NT2/D1 (cell line): ENCODE results near the gene CCDC89.

ENCODE experiments used
- DNase-seq: peaks from one replicate; pipeline ENCODE4 v3.0.0-alpha.2; 2011; ENCODE audit warnings: low read depth, low spot score
- H3K27me3 ChIP-seq: 2 replicates; pipeline ENCODE4 v1.6.0; 2011; ENCODE audit warnings: mild to moderate bottlenecking; ENCODE audit not compliant: insufficient read length, insufficient read depth
- H3K36me3 ChIP-seq: 2 replicates; pipeline ENCODE4 v1.6.1; 2011; ENCODE audit warnings: mild to moderate bottlenecking, low read length, mixed read lengths; ENCODE audit not compliant: insufficient read depth, insufficient read length
- H3K4me1 ChIP-seq: 2 replicates; pipeline ENCODE4 v1.5.1; 2011; ENCODE audit not compliant: insufficient read depth, insufficient read length
- H3K4me3 ChIP-seq: 2 replicates; pipeline ENCODE4 v1.5.1; 2011; ENCODE audit warnings: low read depth; ENCODE audit not compliant: insufficient read length
- H3K9ac ChIP-seq: 2 replicates; pipeline ENCODE4 v1.6.0; 2011; ENCODE audit warnings: low read depth; ENCODE audit not compliant: insufficient read length
- H3K9me3 ChIP-seq: 2 replicates; pipeline ENCODE4 v1.5.1; 2011; ENCODE audit warnings: mild to moderate bottlenecking, low read length; ENCODE audit not compliant: insufficient read depth
- SUZ12 ChIP-seq: IDR thresholded peaks from 2 replicates; pipeline ENCODE4 v1.6.1; 2011; ENCODE audit not compliant: insufficient read length, insufficient read depth; ENCODE audit errors: extremely low read depth
- YY1 ChIP-seq: IDR thresholded peaks from 2 replicates; pipeline ENCODE4 v1.6.1; 2011; ENCODE audit not compliant: insufficient read length, insufficient read depth
- ZNF274 ChIP-seq: IDR thresholded peaks from 2 replicates; pipeline ENCODE4 v1.6.1; 2011; ENCODE audit warnings: mild to moderate bottlenecking, low read depth, low read length

CCDC89 gene

GRCh38 chr11:85705800-85706199, 19.8 kb upstream of the CCDC89 start:
- Histone ChIP-seq H3K4me3 (no peak overlapping the region), H3K27me3 (no peaks in the 10 kb centered on the region), H3K9ac (no peak overlapping the region), H3K36me3 (no peaks in the 10 kb centered on the region), H3K4me1 (no peaks in the 10 kb centered on the region), H3K9me3 (no peaks in the 10 kb centered on the region)
- no peak for DNase-seq
- TF ChIP-seq SUZ12 (no peak), ZNF274 (no peak), YY1 (no peak)

DNA sequence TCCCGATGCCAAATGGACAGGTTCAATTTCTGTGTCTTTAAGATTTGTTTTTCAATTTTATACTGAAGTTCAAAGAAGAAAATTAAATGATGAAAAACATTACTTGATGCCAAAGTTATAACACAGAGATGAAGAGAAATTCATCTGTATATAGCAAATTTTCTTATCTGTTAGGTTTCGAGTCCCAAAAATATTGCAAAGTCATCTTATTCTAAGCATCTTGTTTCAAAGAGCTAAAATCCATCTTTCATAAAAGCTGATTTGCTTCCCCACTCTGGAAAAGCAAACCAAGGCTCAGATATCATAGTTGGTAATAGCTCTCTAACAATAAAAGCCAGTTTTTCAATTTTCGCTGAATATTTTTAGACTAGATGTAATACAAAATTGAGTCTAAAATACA, 19.0 kb upstream of the CCDC89 start:
- Histone ChIP-seq H3K27me3 (no peaks in the 10 kb centered on the region), H3K9me3 (no peaks in the 10 kb centered on the region), H3K4me1 (no peaks in the 10 kb centered on the region), H3K4me3 (no peak overlapping the region), H3K9ac (no peak overlapping the region), H3K36me3 (no peaks in the 10 kb centered on the region)
- DNase-seq, result no peak
- TF ChIP-seq YY1, result no peak
- TF ChIP-seq ZNF274, result no peak
- no peak for TF ChIP-seq SUZ12

- no peak for DNase-seq
- Histone ChIP-seq H3K4me3 (no peak overlapping the region), H3K9ac (no peak overlapping the region), H3K36me3 (peaks cover 2% of the 10 kb centered on the region), H3K4me1 (no peaks in the 10 kb centered on the region), H3K27me3 (no peaks in the 10 kb centered on the region), H3K9me3 (no peaks in the 10 kb centered on the region)
- no peak for TF ChIP-seq SUZ12
- TF ChIP-seq YY1, result no peak
- TF ChIP-seq ZNF274, result no peak
Measured at GRCh38 chr11:85699957-85700741, 14.2 kb upstream of the CCDC89 start.

DNA sequence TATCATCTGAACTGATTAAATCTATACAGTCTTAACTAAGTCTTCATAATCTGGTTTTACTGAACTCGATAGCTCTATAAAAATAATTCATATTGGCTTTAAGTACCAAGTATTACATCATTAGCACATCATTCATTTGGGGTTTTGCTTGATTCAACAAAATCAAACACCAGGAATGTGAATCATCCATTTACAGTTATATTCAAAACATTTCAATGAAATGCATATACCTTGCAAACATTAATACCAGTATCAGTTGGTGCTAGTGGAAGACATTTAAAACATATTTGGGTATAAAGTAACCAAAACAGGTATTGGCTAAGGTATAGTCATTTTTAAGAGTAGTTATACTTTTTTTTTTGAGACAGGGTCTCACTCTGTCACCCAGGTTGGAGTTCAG, 12.2 kb upstream of the CCDC89 start:
- Histone ChIP-seq H3K4me1 (no peaks in the 10 kb centered on the region), H3K4me3 (no peak overlapping the region), H3K27me3 (no peaks in the 10 kb centered on the region), H3K9ac (no peak overlapping the region), H3K36me3 (peaks cover 6% of the 10 kb centered on the region), H3K9me3 (no peaks in the 10 kb centered on the region)
- TF ChIP-seq ZNF274 (no peak), SUZ12 (no peak), YY1 (no peak)
- DNase-seq, result no peak

DNA sequence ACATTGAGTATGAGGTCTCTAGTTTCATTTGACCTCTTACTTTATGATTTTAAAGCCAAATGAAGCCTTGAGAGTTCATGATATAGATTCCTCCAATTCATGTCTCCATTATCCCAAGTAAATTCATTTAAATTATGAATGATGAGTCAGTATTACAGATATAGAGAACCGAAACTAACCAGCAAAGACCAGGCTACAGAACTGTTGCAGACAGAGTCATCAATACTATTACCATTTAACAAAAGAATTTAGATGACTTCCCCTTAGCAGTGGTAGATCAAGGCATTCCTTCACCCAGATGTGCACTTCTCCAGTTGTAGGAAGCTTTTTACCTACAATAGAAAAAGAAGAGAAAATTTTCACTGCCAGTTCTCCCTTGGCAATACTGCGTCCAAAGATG, 11.8 kb upstream of the CCDC89 start:
- TF ChIP-seq ZNF274, result no peak
- no peak for TF ChIP-seq SUZ12
- TF ChIP-seq YY1, result no peak
- no peaks in the 10 kb centered on the region for H3K27me3 ChIP-seq
- DNase-seq, result no peak
- H3K4me1 ChIP-seq, result no peaks in the 10 kb centered on the region
- H3K36me3 ChIP-seq, result peaks cover 6% of the 10 kb centered on the region
- no peak overlapping the region for H3K4me3 ChIP-seq
- no peak overlapping the region for H3K9ac ChIP-seq
- no peaks in the 10 kb centered on the region for H3K9me3 ChIP-seq

DNA sequence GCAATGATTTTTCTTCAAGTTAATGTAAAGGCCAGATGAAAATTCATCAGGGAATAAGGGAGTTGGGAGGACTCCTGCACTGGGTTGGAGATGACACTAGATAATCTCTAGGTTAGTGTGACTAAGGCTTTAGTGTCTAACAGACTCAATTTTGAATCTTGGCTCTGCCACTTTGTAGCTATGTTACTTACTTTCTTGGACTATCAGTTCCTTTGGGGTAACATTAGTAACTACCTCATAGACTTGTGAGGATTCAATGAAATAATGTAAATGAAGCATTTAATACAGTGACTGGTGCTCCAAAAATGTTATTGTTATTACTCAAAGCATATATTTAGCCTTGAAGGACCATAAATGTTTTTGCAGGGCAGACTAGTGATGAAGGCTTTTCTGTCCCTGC, 9.6 kb upstream of the CCDC89 start:
- DNase-seq, result no peak
- TF ChIP-seq SUZ12 (no peak), YY1 (no peak), ZNF274 (no peak)
- H3K9ac ChIP-seq, result no peak overlapping the region
- no peak overlapping the region for H3K4me3 ChIP-seq
- H3K4me1 ChIP-seq, result no peaks in the 10 kb centered on the region
- H3K36me3 ChIP-seq, result peaks cover 9% of the 10 kb centered on the region
- H3K9me3 ChIP-seq, result no peaks in the 10 kb centered on the region
- H3K27me3 ChIP-seq, result no peaks in the 10 kb centered on the region

DNA sequence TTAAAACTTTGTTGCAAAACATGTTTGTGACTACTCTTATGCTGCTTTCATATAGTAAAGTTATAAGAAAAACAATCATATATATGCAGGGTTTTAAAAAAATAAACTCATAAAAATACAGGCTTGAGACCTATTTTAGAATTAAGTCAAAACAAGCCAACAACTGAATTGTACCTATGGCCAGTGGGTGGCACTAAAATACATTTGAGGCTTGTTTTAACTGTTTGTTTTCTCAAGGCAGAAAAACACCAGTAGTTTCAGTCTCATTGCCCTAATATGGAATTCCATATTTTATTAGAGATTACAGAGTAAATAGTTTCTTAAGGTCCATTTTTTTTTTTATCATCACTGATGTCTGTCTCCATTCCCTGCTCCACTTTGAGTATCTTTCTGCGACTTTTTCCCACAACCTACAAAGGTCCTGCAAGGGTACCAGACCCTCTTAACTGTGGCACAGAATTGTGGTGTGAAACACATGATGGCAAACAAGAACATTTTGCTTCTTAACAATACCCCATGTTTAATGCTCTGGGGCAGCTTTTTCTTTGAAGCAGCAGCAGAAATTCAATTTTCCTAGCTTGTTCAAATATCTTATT, 8.5 kb upstream of the CCDC89 start:
- Histone ChIP-seq H3K27me3 (no peaks in the 10 kb centered on the region), H3K4me3 (no peak overlapping the region), H3K36me3 (peaks cover 9% of the 10 kb centered on the region), H3K4me1 (no peaks in the 10 kb centered on the region), H3K9ac (no peak overlapping the region), H3K9me3 (no peaks in the 10 kb centered on the region)
- TF ChIP-seq YY1 (no peak), ZNF274 (no peak), SUZ12 (no peak)
- no peak for DNase-seq
